Activated CD4-positive, alpha-beta memory T cell treated with anti-CD3 and anti-CD28 coated beads for 36 hours (primary cell): Measurements from ENCODE around the gene LBHD1. TPM values are rescaled to one million over a fixed set of nuclear protein-coding genes. Genes with fewer than 3 reads are reported as not detected.
"Not testable (repeated sequence)": the region's sequence is repeated elsewhere in the genome, so short reads cannot be mapped to it uniquely, and the experiment has no call there.

ENCODE experiments used
- CTCF ChIA-PET: fragments of 350-600 bp; sonication (Branson Sonifier 250); formaldehyde crosslinking; loops from one replicate; lab custom pipeline; 2021; ENCODE audit warnings: antibody characterized with exemption, inconsistent platforms; lab: Charles Lee
- POLR2A ChIA-PET: fragments of 350-600 bp; sonication (Branson Sonifier 250); formaldehyde crosslinking; loops from one replicate; lab custom pipeline; 2021; ENCODE audit warnings: antibody characterized with exemption; lab: Charles Lee
- DNase-seq: peaks from one replicate; pipeline ENCODE4 v3.0.0-alpha.2; 2020
- H3K27ac Mint-ChIP-seq: one replicate; pipeline ENCODE4 v1.8.0; 2021; ENCODE audit warnings: mixed read lengths
- H3K27me3 Mint-ChIP-seq: one replicate; pipeline ENCODE4 v1.8.0; 2021; ENCODE audit warnings: mixed read lengths
- H3K36me3 Mint-ChIP-seq: one replicate; pipeline ENCODE4 v1.8.0; 2021; ENCODE audit warnings: mixed read lengths
- H3K4me1 Mint-ChIP-seq: one replicate; pipeline ENCODE4 v1.8.0; 2021; ENCODE audit warnings: low read depth, mixed read lengths
- H3K4me3 Mint-ChIP-seq: one replicate; pipeline ENCODE4 v1.8.0; 2021; ENCODE audit warnings: mild to moderate bottlenecking, mixed read lengths
- H3K9me3 Mint-ChIP-seq: one replicate; pipeline ENCODE4 v1.8.0; 2021; ENCODE audit warnings: mixed read lengths
- intact Hi-C: fragments of 100-400 bp; cut with micrococcal nuclease; formaldehyde crosslinking; loops from one replicate; pipeline ENCODE4 v1.15.1; 2023
- total RNA-seq, 2 experiments: library from RNA; stranded (reverse); gene quantifications; one replicate each; pipeline ENCODE4 v1.2.3, GENCODE V29; 2021

LBHD1 gene
- total RNA-seq, 2 experiments from 2014 or later, result 10.8 to 14.1 TPM

DNA sequence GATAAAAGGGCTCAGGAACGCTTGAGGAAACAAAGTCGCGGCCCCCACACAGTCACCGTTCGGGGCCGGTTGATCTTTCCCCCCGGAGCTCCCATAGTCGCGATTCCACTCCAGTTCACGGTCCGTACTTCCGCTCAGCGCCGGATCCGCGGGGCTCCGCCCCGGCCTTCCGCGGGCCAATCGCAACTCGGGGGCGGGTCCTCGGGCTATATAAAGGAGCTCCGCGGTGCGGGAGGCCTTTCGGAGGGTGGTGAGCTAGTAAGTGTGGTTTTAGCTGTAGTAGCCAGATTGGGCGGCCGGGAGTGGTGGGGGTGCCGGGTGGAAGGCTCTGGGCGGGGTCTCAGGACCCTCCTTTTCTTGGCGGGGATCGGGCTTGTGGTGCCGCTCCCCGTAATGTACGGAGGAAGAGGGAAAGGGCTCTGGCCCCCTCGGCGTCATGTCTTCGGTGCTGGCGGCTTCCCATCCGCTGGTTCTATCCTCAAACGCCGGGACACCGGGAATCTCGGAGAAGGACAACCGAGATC, 6.9 kb downstream of the LBHD1 start, which contains the start of the genes C11orf98 and CSKMT:
Gene C11orf98, minus strand, starts transcription at position 136 of the 524 bp plus-strand sequence. Its CDS starts 41 bp downstream, at position 95.
Gene CSKMT, plus strand, starts transcription at position 238 of the 524 bp plus-strand sequence. CDS start 568 bp downstream, outside the sequence.
- Mint-ChIP-seq H3K4me1 (peaks cover 40% of the 10 kb centered on the region), H3K36me3 (peaks cover 38% of the 10 kb centered on the region)
- intact Hi-C loops, result loop anchor here (1.0 to 2.0 kb wide), 7 partner anchors 12 to 168 kb away; partner anchors contain the start of genes EML3, INTS5, MTA2 and ROM1

GRCh38 chr11:62664405-62665074, 7.5 kb downstream of the LBHD1 start:
- peak overlapping the region; percentile 98 for H3K4me3 Mint-ChIP-seq
- peaks cover 38% of the 10 kb centered on the region for H3K36me3 Mint-ChIP-seq
- no peaks in the 10 kb centered on the region for H3K27me3 Mint-ChIP-seq
- peaks cover 34% of the 10 kb centered on the region for H3K4me1 Mint-ChIP-seq
- intact Hi-C loops, result loop anchor here (1.0 to 2.0 kb wide), 7 partner anchors 11 to 168 kb away; partner anchors contain the start of genes EML3, INTS5, MTA2 and ROM1
- POLR2A ChIA-PET, result interaction anchor here (0.6 to 5.4 kb wide), 35 partner anchors 7 to 240 kb away, joined by 3 to 71 read pairs (median 8); partner anchors contain the start of genes B3GAT3, EEF1G, EML3 and GANAB
- CTCF ChIA-PET, result interaction anchor here (0.6 to 2.5 kb wide), 17 partner anchors 12 to 270 kb away, joined by 3 to 19 read pairs (median 6); partner anchors contain the start of genes B3GAT3, EML3, HNRNPUL2 and INTS5
- peak; percentile 69 for DNase-seq
- peak overlapping the region; percentile 97 for H3K27ac Mint-ChIP-seq
- no peaks in the 10 kb centered on the region for H3K9me3 Mint-ChIP-seq

More for the DNA sequence above, 6.9 kb downstream of the LBHD1 start, which contains the start of the genes C11orf98 and CSKMT:
- peak; percentile 97 for DNase-seq
- Mint-ChIP-seq H3K9me3 (no peaks in the 10 kb centered on the region), H3K27me3 (no peaks in the 10 kb centered on the region), H3K4me3 (peak within 1 kb of the TSS; percentile 98), H3K27ac (peak within 1 kb of the TSS; percentile 97)
- ChIA-PET POLR2A (interaction anchor here (0.8 to 5.4 kb wide), 34 partner anchors 8 to 241 kb away, joined by 3 to 71 read pairs (median 8); partner anchors contain the start of genes B3GAT3, EEF1G, EML3 and GANAB), CTCF (interaction anchor here (0.6 to 2.5 kb wide), 21 partner anchors 8 to 270 kb away, joined by 3 to 19 read pairs (median 5); partner anchors contain the start of genes B3GAT3, EML3, HNRNPUL2 and INTS5)

GRCh38 chr11:62656796-62657429, 15.2 kb downstream of the LBHD1 start:
- no peaks in the 10 kb centered on the region for H3K36me3 Mint-ChIP-seq
- H3K27me3 Mint-ChIP-seq, result no peaks in the 10 kb centered on the region
- no peak for DNase-seq

DNA sequence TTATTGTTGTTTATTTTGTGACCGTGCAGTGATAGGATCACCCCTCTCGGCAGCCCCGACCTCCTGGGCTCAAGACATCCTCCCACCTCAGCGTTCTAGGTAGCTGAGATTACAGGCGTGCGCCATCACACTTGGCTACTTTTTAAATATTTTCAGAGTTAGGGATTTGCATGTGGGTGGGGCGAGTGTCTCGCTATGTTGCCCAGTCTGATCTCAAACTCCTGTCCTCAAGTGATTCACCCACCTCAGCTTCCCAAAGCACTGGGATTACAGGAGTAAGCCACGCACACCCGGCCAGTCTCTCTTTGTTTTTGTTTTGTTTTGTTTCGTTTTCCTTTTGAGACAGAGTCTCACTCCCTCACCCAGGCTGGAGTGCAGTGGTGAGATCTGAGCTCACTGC, 17.8 kb downstream of the LBHD1 start:
- no peaks in the 10 kb centered on the region for H3K27me3 Mint-ChIP-seq
- peak overlapping the region; percentile 43 for H3K4me3 Mint-ChIP-seq
- no peak for DNase-seq
- POLR2A ChIA-PET, result interaction anchor here (1.4 to 2.6 kb wide), 4 partner anchors 10 to 80 kb away, joined by 3 to 36 read pairs (median 6); partner anchors contain the start of genes C11orf98, CSKMT and EML3
- CTCF ChIA-PET, result interaction anchor here (1.0 to 1.6 kb wide), 3 partner anchors 16 to 230 kb away, joined by 3 to 4 read pairs (median 4); no protein-coding TSS in a partner anchor
- H3K9me3 Mint-ChIP-seq, result no peaks in the 10 kb centered on the region
- H3K27ac Mint-ChIP-seq, result peak overlapping the region; percentile 69
- H3K4me1 Mint-ChIP-seq, result peaks cover 22% of the 10 kb centered on the region
- H3K36me3 Mint-ChIP-seq, result peaks cover 4% of the 10 kb centered on the region
- intact Hi-C loops, result no loop called here

More at GRCh38 chr11:62656796-62657429, 15.2 kb downstream of the LBHD1 start:
- intact Hi-C loops, result no loop called here
- no peak overlapping the region for H3K27ac Mint-ChIP-seq
- H3K9me3 Mint-ChIP-seq, result no peaks in the 10 kb centered on the region
- H3K4me1 Mint-ChIP-seq, result peaks cover 14% of the 10 kb centered on the region
- ChIA-PET CTCF (interaction anchor here (1.0 to 1.3 kb wide), 4 partner anchors 8 to 37 kb away, joined by 3 to 5 read pairs (median 4); partner anchors contain the start of genes C11orf98, CSKMT, LBHD1 and UQCC3), POLR2A (interaction anchor here (0.6 to 1.8 kb wide), 4 partner anchors 8 to 52 kb away, joined by 3 to 4 read pairs (median 4); partner anchors contain the start of genes C11orf98, CSKMT and GANAB)
- no peak overlapping the region for H3K4me3 Mint-ChIP-seq

GRCh38 chr11:62652161-62653006, 19.7 kb downstream of the LBHD1 start:
- H3K27me3 Mint-ChIP-seq, result no peaks in the 10 kb centered on the region
- H3K36me3 Mint-ChIP-seq, result peaks cover 8% of the 10 kb centered on the region
- intact Hi-C loops, result loop anchor here (1.0 to 2.0 kb wide), 5 partner anchors 13 to 74 kb away; partner anchors contain the start of genes C11orf98, CSKMT, HNRNPUL2 and TUT1
- peaks cover 22% of the 10 kb centered on the region for H3K4me1 Mint-ChIP-seq
- peak; percentile 59 for DNase-seq
- CTCF ChIA-PET, result interaction anchor here (0.6 to 1.6 kb wide), 4 partner anchors 12 to 61 kb away, joined by 4 to 6 read pairs (median 5); partner anchors contain the start of genes B3GAT3, C11orf98, CSKMT and TUT1
- peak overlapping the region; percentile 85 for H3K4me3 Mint-ChIP-seq
- POLR2A ChIA-PET, result interaction anchor here (1.0 to 2.1 kb wide), 17 partner anchors 11 to 203 kb away, joined by 3 to 71 read pairs (median 4); partner anchors contain the start of genes B3GAT3, C11orf98, CSKMT and EML3
- no peaks in the 10 kb centered on the region for H3K9me3 Mint-ChIP-seq
- H3K27ac Mint-ChIP-seq, result peak overlapping the region; percentile 81

DNA sequence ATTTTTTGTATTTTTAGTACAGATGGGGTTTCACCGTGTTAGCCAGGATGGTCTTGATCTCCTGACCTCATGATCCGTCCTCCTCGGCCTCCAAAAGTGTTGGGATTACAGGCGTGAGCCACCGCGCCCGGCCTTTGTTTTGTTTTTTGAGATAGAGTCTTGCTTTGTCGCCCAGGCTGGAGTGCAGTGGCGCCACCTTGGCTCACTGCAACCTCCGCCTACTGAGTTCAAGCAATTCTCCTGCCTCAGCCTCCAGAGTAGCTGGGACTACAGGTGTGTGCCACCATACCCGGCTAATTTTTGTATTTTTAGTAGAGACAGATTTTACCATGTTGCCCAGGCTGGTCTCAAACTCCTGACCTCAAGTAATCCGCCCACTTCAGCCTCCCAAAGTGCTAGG, 21.8 kb downstream of the LBHD1 start:
- ChIA-PET CTCF (interaction anchor here (0.7 to 1.3 kb wide), 4 partner anchors 9 to 93 kb away, joined by 3 to 4 read pairs (median 3); no protein-coding TSS in a partner anchor), POLR2A (interaction anchor here (1.2 kb wide), 1 partner anchor 59 kb away, joined by 5 read pairs; the partner anchor contains the start of gene TUT1)
- Mint-ChIP-seq H3K4me1 (peaks cover 28% of the 10 kb centered on the region), H3K36me3 (peaks cover 10% of the 10 kb centered on the region)
- H3K27me3 Mint-ChIP-seq, H3K4me3 Mint-ChIP-seq, H3K9me3 Mint-ChIP-seq, DNase-seq, H3K27ac Mint-ChIP-seq, intact Hi-C loops: not testable (repeated sequence)

- ChIA-PET CTCF (interaction anchor here (0.6 to 1.0 kb wide), 4 partner anchors 9 to 225 kb away, joined by 3 to 4 read pairs (median 3); no protein-coding TSS in a partner anchor), POLR2A (interaction anchor here (0.6 to 7.2 kb wide), 4 partner anchors 10 to 60 kb away, joined by 3 to 68 read pairs (median 7); partner anchors contain the start of genes C11orf98, CSKMT, LBHD1 and UQCC3)
- H3K4me3 Mint-ChIP-seq, result no peak overlapping the region
- H3K36me3 Mint-ChIP-seq, result peaks cover 14% of the 10 kb centered on the region
- intact Hi-C loops, result no loop called here
- no peaks in the 10 kb centered on the region for H3K27me3 Mint-ChIP-seq
- no peak overlapping the region for H3K27ac Mint-ChIP-seq
- no peaks in the 10 kb centered on the region for H3K9me3 Mint-ChIP-seq
- H3K4me1 Mint-ChIP-seq, result peaks cover 32% of the 10 kb centered on the region
- no peak for DNase-seq
Measured at GRCh38 chr11:62649486-62649885, 22.6 kb downstream of the LBHD1 start.

GRCh38 chr11:62648967-62649364, 23.1 kb downstream of the LBHD1 start:
- Mint-ChIP-seq H3K27ac (no peak overlapping the region), H3K36me3 (peaks cover 16% of the 10 kb centered on the region), H3K27me3 (no peaks in the 10 kb centered on the region), H3K4me1 (peaks cover 32% of the 10 kb centered on the region), H3K4me3 (no peak overlapping the region), H3K9me3 (no peaks in the 10 kb centered on the region)
- DNase-seq, result no peak
- intact Hi-C loops, result no loop called here
- ChIA-PET POLR2A (interaction anchor here (1.4 to 7.2 kb wide), 4 partner anchors 11 to 57 kb away, joined by 3 to 68 read pairs (median 8); partner anchors contain the start of genes C11orf98, CSKMT, LBHD1 and TUT1), CTCF (interaction anchor here (0.6 to 1.7 kb wide), 4 partner anchors 8 to 224 kb away, joined by 3 to 5 read pairs (median 3); partner anchors contain the start of gene TUT1)

DNA sequence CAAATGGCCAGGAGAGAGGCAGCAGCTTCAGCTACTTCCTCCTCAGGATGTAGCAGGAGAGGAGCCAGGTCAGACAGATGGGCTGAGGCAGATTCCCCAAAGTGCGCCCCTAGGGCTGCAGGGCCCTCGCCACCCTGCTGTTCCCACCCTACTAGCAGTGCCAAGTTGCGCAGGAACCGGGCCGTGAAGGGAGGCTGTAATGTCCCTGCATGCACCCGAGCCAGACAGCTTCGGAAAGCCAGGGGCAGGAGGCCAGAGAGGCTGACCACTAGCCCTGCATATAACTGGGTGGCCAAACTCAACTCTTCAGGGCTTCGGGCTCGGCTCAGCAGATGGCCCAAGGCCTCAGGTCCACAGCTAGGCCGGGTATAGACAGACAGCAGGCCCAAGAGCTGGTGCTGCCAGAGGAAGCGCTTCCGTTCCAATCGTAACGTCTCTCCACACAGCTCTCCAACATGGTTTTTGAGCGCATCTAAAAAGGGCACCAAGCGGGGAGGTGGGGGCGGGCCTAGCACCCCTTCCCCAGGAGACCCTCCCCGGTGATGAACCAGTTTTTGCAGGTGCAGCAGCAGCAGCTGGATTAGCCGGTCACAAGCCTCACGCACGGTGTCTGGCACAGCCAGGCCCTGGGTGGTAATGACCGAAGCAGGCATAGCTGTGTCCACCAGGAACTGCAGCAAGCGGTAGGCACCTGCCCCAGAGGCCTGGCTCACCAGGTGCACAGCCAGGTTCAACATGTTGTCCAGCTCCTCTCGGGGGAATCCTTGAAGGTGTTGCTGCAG, 23.7 kb downstream of the LBHD1 start:
- H3K36me3 Mint-ChIP-seq, result peaks cover 16% of the 10 kb centered on the region
- H3K4me1 Mint-ChIP-seq, result peaks cover 29% of the 10 kb centered on the region
- intact Hi-C loops, result no loop called here
- ChIA-PET CTCF (interaction anchor here (0.6 to 1.7 kb wide), 4 partner anchors 7 to 138 kb away, joined by 3 to 5 read pairs (median 3); partner anchors contain the start of gene TUT1), POLR2A (interaction anchor here (1.4 to 7.2 kb wide), 5 partner anchors 11 to 57 kb away, joined by 3 to 68 read pairs (median 6); partner anchors contain the start of genes C11orf98, CSKMT, LBHD1 and TUT1)
- no peak overlapping the region for H3K27ac Mint-ChIP-seq
- DNase-seq, result no peak
- no peaks in the 10 kb centered on the region for H3K27me3 Mint-ChIP-seq
- no peak overlapping the region for H3K4me3 Mint-ChIP-seq
- H3K9me3 Mint-ChIP-seq, result no peaks in the 10 kb centered on the region
